NK-92 (cell line): Measurements from ENCODE around the gene VIPR1.

Source experiments
- DNase-seq: peaks from one replicate; lab custom pipeline; 2025; ENCODE audit not compliant: unreplicated experiment; lab: John Stamatoyannopoulos, UW

VIPR1 gene

DNA sequence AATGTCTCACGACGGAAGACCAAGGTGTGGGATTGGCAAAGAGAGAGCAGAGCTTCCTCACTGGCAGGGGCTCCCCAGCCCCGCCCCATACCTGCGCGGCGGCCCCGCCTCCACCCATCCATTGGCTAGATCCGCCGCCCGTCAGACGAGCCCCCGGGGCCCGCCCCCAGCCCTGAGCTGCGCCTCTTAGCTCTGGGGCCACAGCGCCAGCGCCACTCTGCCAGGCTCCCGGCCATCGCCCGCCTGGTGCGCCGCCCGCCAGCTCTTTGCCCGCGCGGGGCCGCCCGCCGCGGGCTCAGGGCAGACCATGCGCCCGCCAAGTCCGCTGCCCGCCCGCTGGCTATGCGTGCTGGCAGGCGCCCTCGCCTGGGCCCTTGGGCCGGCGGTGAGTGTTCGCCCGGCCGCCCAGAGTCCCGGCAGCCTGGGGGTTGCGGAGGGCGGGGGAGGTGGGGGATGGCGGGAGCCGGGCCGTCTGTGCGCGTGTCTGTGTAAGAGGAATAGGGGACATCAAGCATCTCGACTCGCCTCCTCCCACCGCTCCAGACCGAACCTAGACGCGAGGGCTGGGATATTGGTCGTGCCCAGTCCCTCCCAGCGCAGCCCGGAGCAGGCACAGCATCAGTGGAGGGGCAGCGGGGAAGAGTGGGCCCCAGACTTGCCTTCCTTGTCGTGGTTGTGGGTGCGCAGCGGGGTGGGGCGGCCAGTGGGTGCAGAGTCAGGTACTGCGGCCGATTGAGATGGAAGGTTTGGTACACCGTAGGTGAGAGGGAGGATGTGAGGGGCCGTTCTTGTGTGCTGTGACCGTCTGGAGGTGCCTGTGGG, at the start of gene VIPR1:
Gene VIPR1 (plus strand): TSS at position 215 of the 822 bp plus-strand sequence. CDS start 93 bp downstream, at position 308.
- peak; percentile 39 for DNase-seq

DNA sequence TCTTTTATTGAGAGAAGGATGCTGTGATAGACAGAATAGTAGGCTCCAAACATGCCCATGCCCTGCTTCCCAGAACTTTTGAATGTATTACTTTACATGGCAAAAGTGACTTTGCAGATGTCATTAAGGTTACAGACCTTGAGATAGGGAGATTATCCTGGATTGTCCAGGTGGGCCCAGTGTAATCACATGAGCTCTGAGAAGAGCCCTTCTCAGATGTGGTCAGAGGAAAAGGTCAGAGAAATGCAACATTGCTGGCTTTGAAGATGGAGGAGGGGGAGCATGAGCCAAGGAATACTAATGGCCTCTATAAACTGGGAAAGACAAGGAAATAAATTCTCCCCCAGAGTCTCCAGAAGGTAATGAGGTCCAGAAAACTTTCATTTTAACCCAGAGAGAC, 46.2 kb upstream of the VIPR1 start:
- no peak for DNase-seq

DNA sequence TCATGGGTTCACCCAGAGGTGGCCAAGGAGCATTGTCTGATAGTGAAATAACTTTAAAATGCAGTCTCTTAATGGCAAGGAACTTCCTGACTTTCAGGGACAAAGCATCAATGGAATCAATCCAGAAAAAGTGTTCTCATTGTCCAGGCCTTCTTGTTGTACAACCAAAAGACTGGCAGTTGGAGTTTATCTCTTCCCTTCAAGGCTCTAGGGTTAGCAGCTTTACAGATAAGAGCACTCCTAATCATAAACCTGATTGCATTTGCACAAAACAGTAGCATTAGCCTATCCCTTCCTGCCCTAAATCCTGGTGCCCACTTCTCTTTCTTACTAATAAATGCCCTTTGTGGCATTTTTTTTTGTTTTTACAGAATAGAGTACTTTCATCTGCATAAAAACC, 43.3 kb upstream of the VIPR1 start:
- no peak for DNase-seq

GRCh38 chr3:42461762-42462161, 40.7 kb upstream of the VIPR1 start:
- no peak for DNase-seq

DNA sequence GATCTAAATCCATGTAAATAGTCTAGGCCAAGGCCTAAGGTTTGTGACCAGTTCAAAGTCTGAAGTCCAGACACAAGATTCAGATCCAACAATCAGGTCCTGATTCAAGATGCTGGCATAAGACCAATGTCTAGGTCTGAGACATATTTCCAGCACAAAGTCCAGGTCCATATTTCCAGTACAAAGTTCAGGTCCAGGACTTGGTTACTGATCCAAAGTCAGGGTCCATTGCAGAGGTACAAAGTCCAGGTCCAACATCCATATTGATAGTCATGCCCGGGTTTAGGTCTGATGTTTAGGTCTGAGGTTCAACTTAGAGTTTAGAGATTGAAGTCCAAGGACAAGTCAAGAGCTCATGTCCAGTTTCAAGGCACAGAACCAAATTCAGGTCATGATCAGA, 39.4 kb upstream of the VIPR1 start:
- no peak for DNase-seq

GRCh38 chr3:42468111-42468510, 34.3 kb upstream of the VIPR1 start:
- no peak for DNase-seq

- DNase-seq: no peak
These were observed 29.9 kb upstream of the VIPR1 start for GRCh38 chr3:42472555-42472954.

DNA sequence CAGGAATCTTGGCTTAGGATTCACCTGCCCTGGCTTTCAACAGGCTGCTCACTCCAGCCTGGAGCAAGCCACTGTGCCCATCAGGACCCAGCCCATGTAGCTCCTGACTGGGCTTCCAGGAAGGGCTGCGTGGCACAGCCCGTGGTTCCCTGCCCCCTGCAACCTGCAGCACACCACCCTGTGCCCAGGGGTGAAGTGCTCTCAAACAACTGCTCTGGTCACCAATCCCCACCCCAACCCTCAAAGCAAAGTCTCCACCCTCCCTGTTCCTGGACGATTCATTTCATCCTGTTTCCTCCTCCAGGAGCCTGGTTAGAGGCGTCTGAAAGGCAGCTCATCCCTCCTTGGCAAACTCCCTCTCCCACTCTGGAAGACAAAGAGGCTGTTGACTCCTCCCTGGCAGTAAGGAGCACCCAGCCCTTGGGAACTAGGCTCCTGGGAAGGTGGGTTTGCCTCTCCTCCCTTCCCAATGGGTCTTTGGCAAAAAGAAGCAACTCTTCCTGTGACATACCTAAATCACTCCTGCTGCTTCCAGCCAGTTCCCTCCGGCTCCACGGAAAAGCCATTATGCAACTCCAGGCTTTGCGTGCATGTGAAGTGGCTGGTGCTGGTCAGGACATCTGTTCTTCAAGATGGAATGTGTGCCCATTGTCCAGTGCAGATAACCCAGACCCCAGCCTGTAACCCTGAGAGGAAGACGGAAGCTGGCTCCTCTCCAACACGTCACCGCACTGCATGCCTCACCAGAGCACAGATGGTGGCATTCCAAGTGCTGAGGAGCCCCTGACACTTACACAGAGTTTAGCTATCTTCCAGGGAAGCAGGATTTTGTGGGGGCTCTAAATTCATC, 29.1 kb upstream of the VIPR1 start:
- no peak for DNase-seq

- DNase-seq: no peak
These were observed 26.0 kb upstream of the VIPR1 start for GRCh38 chr3:42476225-42477125.

DNA sequence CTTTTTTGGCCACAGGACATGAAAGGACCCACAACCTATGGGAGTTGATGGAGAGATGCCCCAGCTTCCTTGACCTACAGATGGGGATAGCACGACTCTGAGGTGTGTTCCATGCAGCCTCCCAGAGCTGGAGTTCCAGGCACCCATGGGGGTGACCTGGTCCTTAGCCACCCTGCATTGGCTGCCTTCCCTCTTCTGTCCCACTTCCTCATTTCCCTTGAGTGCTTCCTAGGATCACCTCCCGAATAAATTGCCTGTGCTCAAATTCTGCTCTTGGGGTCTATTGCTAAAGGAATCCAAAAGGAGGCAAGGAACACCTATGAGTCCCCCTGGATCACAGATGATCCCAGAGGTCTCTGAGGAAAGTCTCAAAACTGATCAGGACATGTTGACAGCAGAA, 24.7 kb upstream of the VIPR1 start:
- no peak for DNase-seq

GRCh38 chr3:42478830-42479229, 23.6 kb upstream of the VIPR1 start:
- no peak for DNase-seq

- no peak for DNase-seq
These were observed 15.5 kb upstream of the VIPR1 start for GRCh38 chr3:42486814-42487565.

DNA sequence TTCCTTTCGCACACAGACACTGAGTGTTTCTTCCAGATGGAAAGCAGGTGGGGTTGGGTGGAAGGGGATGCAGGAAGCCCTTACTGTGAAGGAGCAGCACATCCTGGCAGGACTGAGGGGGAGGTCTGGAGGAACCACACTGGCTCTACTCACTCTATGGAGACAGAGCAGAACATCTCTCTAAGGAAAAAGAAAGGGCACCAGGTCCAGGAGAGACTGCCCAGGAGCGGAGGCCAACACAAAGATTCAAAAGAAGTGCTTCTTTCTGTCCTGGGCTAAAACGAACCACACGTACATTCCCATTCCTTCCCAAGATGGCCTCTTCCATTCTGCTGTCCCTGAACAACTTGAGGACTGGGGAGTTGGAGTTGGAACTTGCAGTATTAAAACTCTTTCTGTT, 13.8 kb upstream of the VIPR1 start:
- DNase-seq: no peak

- no peak for DNase-seq
These were observed 13.1 kb upstream of the VIPR1 start for GRCh38 chr3:42489116-42489936.

- DNase-seq: no peak
These were observed 12.6 kb upstream of the VIPR1 start for GRCh38 chr3:42489937-42490227.

DNA sequence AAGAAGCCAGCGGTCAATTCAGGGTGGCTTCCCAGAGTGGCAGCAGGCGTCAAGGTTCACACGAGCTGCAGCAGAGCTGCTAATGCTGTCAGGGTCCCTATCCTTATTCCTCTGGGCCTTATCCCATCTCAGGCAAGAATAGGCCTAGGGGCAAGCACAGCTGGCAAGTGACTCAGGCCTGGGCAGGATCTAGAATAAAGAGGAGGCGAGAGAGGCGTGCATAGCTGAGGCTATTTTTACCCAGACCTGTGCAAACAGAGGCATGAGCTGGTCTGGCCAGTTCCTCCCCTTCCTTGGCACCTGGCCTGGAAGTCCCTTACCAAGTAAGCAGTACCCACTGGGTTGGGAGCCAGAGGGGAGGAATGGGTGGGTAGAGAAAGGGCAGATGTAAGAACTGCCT, 12.2 kb upstream of the VIPR1 start:
- no peak for DNase-seq

- DNase-seq: no peak
These were observed 10.4 kb upstream of the VIPR1 start for GRCh38 chr3:42491881-42492507.

- DNase-seq: no peak
These were observed 9.8 kb upstream of the VIPR1 start for GRCh38 chr3:42492508-42493080.
